H1 (cell line): ENCODE results near the gene PPP2R2C.

Source experiments
- EZH2 ChIP-seq: fragments of 200-600 bp; sonication (generic); IDR thresholded peaks from 2 replicates; pipeline ENCODE4 v1.7.1; 2012; ENCODE audit warnings: low read depth, mild to moderate bottlenecking, moderate library complexity, low read length, inconsistent platforms; ENCODE audit not compliant: severe bottlenecking
- HDAC2 ChIP-seq, 2 experiments: fragments of 300-600 bp in 1 of 2; sonication (generic) in 1 of 2; IDR thresholded peaks; 2 replicates each; pipeline ENCODE4 v1.6.1; 2011 to 2012; ENCODE audit warnings: low read depth in 2 of 2, low read length in 2 of 2, mild to moderate bottlenecking in 2 of 2, moderate library complexity in 2 of 2, borderline replicate concordance in 1 of 2, inconsistent platforms in 1 of 2
- POLR2AphosphoS5 ChIP-seq: IDR thresholded peaks from 2 replicates; pipeline ENCODE4 v1.6.1; 2011; ENCODE audit warnings: low read depth, low read length
- RAD21 ChIP-seq, 2 experiments: IDR thresholded peaks in 1 of 2; conservative IDR thresholded peaks in 1 of 2; 2 replicates each; pipeline ENCODE4 v1.6.1; 2011; ENCODE audit warnings: low read depth in 2 of 2, low read length in 2 of 2, improper control_type of control experiment in 1 of 2, inconsistent platforms in 1 of 2, mild to moderate bottlenecking in 1 of 2, moderate library complexity in 1 of 2
- SUZ12 ChIP-seq: fragments of 200-600 bp; sonication (generic); IDR thresholded peaks from 2 replicates; pipeline ENCODE4 v1.6.1; 2012; ENCODE audit warnings: mild to moderate bottlenecking, inconsistent platforms, low read length, moderate library complexity, mixed read lengths
- TAF1 ChIP-seq: IDR thresholded peaks from 2 replicates; pipeline ENCODE4 v1.6.1; 2011; ENCODE audit warnings: mild to moderate bottlenecking, low read depth, low read length
- TF ChIP-seq, protein P1 (sequence below), 3 experiments: IDR thresholded peaks; 1 replicate in 2 of 3; 2 replicates in 1 of 3; pipeline versions ENCODE4 v1.5.1 to v1.6.1; 2011; ENCODE audit warnings: low read length in 3 of 3, mild to moderate bottlenecking in 3 of 3, inconsistent platforms in 2 of 3, low read depth in 1 of 3, moderate library complexity in 1 of 3; ENCODE audit not compliant: insufficient read depth in 1 of 3; ENCODE audit errors: control extremely low read depth in 1 of 3
- TF ChIP-seq, protein P2 (sequence below): IDR thresholded peaks from 2 replicates; pipeline ENCODE4 v1.6.1; 2012; ENCODE audit warnings: inconsistent platforms

DNA sequence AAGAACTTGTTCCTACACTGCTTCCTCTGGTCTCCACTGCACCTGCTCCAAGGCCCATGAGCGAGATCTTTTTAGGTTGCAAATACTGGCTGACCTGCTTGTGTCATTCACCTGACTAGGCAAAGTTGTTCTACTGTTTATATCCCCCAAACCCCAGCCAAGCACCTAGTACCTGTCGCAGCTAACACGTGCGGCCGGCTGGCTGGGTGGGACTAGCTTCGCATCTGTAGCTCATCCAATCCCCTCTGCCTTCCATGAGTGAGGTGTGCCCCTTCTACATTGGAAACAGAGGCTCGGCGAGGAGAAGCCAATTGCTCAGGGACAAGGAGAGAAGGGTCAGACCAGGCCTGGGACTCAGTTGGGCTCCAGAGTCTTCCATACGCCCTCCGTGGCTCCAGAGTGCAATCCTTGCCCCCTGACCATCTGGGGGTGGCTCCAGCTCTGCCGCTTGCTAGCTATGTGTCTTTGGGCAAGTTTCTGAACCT lies 116.3 kb downstream of the PPP2R2C start:
- TF ChIP-seq, protein P1, sequence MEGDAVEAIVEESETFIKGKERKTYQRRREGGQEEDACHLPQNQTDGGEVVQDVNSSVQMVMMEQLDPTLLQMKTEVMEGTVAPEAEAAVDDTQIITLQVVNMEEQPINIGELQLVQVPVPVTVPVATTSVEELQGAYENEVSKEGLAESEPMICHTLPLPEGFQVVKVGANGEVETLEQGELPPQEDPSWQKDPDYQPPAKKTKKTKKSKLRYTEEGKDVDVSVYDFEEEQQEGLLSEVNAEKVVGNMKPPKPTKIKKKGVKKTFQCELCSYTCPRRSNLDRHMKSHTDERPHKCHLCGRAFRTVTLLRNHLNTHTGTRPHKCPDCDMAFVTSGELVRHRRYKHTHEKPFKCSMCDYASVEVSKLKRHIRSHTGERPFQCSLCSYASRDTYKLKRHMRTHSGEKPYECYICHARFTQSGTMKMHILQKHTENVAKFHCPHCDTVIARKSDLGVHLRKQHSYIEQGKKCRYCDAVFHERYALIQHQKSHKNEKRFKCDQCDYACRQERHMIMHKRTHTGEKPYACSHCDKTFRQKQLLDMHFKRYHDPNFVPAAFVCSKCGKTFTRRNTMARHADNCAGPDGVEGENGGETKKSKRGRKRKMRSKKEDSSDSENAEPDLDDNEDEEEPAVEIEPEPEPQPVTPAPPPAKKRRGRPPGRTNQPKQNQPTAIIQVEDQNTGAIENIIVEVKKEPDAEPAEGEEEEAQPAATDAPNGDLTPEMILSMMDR (IDR thresholded peaks at IDR 0.05; ENCODE audit: control extremely low read depth in 1 of 3, insufficient read depth in 1 of 3, low read depth in 1 of 3, low read length in 3 of 3) = no peak
- no peak for TF ChIP-seq TAF1
- no peak for TF ChIP-seq POLR2AphosphoS5
- TF ChIP-seq HDAC2 (IDR thresholded peaks at IDR 0.05; ENCODE audit: borderline replicate concordance in 1 of 2, low read depth in 2 of 2, low read length in 2 of 2) = no peak
- TF ChIP-seq RAD21 (IDR thresholded peaks at IDR 0.05 in 1 of 2, conservative IDR thresholded peaks at IDR 0.05 in 1 of 2; ENCODE audit: low read depth in 2 of 2, low read length in 2 of 2) = no peak
- TF ChIP-seq EZH2 = no peak
- TF ChIP-seq, protein P2, sequence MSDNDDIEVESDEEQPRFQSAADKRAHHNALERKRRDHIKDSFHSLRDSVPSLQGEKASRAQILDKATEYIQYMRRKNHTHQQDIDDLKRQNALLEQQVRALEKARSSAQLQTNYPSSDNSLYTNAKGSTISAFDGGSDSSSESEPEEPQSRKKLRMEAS = no peak
- TF ChIP-seq SUZ12 = no peak
